ENCODE results near the gene CPED1.

The CPED1 gene

DNA sequence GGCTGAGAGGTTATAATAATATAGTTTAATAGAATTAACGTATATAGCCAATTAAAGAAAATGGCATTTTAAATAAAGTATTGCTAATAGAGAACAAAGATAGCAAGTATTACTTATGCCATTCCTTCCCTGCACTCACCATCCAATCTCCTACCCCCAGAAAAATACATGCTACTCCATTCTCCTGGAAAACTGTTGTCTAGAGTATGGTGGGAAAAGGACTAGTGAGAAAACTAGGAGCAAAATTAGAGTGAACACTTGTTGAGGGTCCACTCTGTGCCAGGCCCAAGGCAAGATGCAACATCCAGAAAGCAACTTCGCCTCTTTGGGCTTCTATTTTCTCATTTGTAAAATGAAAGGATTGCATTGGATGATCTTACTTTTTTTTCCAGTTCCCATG lies 149.1 kb downstream of the CPED1 start:
- DNase-seq (ENCODE audit: low read depth in 2 of 3, low spot score in 2 of 3) = no peak

DNA sequence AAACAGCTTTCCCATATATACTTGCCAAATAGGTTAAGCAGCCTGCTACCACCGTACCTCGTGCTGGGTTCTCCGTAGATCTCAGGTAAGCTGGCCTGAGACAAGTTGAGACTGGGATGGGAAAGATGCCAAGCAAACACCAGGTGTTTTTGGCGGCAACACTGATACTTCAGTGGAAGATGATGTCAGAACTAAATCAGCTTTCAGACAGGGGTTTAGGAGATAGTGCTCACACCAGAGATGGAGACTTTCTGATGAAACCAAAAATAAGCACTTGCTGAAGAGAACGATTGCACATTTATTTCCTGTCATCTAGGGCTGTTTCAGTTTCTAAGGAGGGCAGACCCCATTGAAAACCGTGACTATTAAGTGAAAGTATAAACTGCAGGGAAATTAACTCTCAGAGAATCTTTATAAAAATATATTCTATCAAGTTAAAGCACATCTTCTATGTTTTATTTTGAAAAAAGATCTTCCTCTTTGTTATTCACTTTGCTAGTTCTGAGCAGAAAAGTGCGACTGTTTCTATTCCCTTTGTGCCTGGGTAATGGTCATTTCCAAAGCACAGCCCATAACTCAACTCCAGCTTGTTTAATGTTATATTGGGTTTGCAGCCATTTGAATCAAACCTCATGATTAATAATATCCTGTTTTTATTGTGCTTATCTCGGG lies 149.9 kb downstream of the CPED1 start:
- DNase-seq (ENCODE audit: low read depth in 2 of 3, low spot score in 2 of 3) = no peak

DNA sequence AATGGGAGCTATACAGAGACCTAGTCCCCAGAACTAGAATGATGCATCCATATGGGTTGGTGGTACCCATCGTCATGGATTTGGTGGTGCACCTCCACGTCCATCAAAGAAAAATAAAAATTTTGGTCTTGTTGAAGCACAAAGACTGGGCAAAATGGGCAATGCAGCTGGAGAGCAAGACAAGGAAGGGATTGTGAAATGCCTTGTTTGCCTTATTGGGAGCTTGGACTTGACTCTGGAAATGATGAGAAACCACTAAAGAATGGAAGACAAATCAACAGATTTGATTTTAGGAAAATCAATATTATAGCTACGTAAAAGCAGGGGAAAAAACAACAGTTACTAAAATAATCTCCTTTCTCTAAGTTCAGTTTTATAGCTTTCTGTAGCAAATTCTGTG lies 150.9 kb downstream of the CPED1 start:
- no peak for DNase-seq (ENCODE audit: low read depth in 2 of 3, low spot score in 2 of 3)

DNA sequence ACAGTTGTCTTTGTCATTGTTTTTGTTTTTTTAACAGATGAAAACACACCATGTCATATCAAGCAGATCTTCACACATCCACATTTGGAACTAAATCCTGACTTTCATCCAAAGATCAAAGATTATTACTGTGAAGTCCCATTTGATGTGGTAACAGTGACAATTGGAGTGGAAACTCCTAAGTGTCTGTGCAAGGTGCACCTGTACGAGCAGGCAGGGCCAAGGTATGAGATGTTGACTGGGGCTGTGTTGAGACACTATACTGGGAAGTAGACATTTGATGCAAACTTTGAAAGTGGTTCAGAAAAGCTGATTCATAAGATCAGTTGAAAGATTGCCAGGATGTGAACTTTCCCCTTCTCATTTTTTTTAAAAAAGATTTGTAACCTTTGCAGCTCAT lies 152.3 kb downstream of the CPED1 start:
- no peak for DNase-seq (ENCODE audit: low read depth in 2 of 3, low spot score in 2 of 3)

DNA sequence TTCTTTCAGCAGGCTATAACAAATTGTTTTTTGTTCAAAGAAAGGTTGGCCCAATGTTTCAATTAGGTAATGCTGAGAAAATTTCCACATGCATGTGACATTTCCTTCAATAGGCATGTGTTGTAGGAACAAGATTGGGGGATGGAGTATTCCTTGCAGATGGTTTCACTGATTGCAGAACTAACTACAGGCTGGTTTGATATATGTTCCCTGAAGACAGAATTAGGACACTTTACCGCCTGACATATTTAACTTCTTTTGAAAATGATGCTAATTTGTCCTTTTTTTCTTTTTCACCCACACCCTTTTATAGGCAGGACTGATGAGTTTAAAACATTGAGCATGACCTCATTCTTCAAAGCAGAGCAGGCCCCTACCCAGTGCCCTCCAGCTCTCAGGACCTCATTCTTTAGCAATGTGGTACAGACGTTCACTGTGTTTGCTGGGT lies 163.3 kb downstream of the CPED1 start:
- no peak for DNase-seq (ENCODE audit: low read depth in 2 of 3, low spot score in 2 of 3)

DNA sequence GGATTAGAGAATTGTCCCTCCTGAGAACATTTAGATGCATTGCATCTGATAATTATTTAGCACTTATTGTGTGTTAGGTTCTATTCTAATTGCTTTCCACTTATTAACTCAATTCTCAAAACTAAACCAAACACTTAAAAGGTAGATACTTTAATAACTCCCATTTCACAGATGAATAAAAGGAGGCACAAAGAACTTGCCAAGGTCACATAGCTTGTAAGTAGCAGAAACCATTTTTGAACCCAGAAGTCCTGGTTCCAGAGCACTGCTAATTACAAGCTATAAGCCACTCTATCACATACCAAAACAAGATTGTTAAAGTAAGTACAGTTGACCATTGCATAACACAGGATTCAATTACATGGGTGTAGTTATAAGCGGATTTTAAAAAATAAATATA lies 164.9 kb downstream of the CPED1 start:
- no peak for DNase-seq (ENCODE audit: low read depth in 2 of 3, low spot score in 2 of 3)

DNA sequence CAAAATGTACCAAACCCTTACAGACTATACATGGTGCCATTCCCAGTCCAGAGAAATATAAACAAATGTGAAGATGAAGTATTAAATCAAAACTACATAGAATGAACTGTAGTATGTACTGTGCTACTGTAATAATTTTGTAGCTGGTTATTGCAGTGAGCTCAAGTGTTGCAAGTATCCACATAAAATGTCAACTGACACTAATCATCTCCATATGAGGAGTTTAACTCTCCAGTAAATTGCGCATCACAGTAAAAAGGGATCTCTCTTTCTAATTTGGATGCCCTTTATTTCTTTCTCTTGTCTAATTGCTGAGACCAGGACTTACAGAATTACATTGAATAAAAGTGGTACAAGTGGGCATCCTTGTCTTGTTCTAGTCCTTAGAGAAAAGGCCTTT lies 165.5 kb downstream of the CPED1 start:
- DNase-seq (ENCODE audit: low read depth in 2 of 3, low spot score in 2 of 3) = no peak

DNA sequence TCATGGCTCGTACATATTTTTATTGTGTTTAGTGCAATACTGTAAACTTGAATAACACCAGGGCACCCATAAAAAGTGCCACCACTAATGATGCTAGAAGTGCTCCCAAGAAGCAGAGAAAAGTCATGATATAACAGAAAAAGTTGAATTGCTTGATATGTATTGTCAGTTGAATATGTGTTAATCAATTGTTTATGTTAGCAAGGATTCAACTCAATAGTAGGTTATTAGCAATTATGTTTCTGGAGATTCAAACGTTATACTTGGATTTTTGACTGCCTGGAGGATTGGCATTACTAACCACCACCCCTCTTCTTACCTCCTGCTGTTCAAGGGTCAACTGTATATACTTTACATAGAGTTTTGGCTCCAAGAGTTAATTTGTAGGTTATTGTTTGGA lies 168.3 kb downstream of the CPED1 start:
- DNase-seq (ENCODE audit: low read depth in 2 of 3, low spot score in 2 of 3) = no peak

DNA sequence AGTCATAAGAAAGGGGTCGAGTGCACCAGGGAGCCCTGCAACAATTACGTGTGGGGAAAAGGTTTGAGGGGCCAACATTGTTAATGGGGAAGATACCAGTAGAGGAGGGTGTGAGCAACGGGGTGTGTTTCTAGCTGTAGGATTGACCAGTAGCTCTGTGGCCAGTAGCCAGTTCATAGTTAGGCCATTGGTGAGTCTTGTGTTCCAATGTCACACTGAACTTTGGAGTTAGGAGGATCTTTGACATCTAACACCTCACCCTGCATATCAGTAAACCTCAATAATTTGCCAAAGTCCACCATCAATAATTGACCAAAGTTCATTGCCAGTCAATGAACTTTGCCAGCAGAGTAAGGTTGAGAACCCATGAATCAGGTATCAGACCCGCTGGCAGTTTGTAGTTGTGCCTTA lies 168.8 kb downstream of the CPED1 start:
- no peak for DNase-seq (ENCODE audit: low read depth in 2 of 3, low spot score in 2 of 3)

DNA sequence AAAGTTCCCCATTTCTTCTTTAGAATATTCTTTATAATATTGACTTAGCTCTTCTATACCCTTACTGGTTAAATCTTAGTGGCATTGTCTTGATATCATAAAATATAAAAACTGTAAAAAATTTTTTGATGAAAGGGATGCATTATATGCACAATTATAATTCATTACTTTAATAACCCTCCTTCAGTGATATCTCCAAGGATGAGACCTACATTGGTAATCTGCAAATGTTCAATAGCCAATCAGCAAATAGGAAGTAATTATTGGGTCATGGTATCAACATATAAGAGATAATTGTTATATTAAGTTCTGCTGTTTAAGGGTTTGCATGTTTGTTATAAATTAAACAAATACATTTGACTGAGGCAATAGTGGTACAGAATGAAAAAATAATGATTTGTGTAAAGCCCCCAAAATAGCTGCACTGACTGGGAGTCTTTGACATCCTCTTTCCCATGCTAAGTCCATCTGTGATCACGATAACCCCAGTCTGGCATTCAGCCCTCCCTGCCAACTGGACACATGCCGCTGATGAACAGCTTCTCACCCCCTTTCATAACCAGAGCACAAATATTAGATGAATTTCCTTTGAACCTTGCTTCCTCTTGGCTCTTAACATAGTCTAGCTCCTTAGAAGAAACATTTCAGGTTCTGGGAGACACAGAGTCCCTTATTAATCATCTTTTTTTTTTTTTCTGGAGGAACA lies 169.5 kb downstream of the CPED1 start:
- DNase-seq (ENCODE audit: low read depth in 2 of 3, low spot score in 2 of 3) = no peak

DNA sequence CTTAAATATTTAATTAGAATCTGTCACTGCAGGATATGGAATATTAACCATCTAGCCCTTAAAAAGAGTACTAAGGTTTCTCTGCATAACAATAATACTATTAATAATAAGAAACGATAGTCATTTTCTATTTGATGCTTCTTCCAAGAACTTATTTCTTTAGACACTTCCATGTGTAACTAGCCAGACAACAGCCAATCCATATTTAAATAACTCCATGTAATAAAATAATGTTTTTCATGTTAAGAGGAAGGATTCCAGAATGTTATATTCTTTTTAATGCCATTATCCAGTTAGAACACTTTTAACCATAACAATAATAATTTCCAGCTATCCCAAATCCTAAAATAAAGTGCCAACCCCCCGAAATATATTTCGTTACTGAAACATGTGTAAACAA lies 170.2 kb downstream of the CPED1 start:
- no peak for DNase-seq (ENCODE audit: low read depth in 2 of 3, low spot score in 2 of 3)

DNA sequence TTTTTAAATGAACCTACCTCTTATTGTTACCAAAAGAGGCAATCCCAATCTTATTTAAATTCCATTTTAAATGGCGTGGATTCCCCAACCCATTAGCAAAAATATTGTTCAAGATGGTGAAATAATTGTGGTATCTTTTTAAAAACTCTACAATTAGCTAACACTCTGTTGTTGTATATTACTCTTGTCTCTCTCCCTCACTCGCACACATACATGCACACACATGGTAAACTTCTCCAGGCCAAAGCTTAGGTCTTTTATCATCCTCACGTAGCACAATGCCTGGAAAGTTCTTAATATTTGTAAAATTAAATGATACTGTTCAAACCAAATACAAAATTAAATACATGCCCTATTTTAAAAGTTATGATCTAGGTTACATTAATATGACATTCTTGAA lies 171.0 kb downstream of the CPED1 start:
- no peak for DNase-seq (ENCODE audit: low read depth in 2 of 3, low spot score in 2 of 3)

DNA sequence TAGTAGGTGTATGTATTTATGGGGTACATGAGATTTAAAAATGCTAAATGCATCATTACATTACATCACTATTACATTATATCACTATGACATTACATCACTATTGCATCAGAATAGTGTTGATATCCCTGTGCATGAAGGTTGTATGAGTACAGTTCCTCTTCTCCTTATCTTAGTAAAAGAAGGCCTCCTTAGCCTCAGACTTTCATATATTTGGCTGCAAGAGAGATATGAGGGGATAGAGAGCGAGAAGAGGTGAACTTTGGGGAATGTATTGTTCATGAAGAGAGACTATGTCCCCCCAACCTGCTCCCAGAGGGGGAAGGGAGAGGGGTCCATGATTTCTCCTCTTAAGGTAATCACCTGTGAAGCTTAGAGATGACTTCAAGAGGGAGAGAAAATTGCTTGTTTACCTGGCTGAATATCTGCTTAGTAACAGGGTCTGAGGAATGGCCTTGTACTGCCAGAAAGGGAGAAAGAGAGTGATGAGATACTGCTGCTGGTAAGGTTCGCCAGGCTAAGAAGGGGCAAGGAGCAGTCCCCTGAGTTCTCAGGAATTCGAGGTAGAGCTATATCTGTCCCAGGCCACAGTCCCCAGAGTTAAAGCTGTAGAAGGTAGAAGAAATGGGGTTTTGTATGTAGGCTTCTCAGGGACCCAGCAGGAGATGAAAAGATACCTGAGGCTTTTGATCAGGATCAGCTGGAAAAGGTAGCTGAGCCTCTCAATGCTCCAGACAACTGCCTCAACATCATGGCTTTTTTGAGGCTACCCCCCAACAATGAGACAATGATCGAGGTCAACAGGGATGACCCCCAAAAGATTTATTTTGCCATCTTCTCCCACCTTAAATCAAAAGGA lies 171.9 kb downstream of the CPED1 start:
- DNase-seq (ENCODE audit: low read depth in 2 of 3, low spot score in 2 of 3) = no peak

DNA sequence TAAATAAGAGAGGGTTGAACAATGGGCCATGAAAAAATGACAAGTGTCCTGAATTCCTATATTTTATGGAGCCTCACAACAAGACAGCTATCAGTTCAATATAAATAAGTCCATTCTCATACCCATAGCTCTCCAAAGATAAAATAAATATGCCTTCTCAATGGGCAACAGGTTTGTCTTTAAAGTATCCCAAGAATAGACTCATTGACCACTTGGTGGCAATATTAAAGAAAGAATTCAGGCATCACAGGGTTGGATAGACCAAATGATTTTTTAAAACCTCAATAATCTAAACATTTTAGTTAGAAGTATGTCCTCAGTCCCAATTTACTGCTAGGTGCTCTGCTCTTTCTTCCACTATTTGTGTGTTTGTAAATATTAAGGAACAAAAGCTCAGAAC lies 175.2 kb downstream of the CPED1 start:
- DNase-seq (ENCODE audit: low read depth in 2 of 3, low spot score in 2 of 3) = no peak

DNA sequence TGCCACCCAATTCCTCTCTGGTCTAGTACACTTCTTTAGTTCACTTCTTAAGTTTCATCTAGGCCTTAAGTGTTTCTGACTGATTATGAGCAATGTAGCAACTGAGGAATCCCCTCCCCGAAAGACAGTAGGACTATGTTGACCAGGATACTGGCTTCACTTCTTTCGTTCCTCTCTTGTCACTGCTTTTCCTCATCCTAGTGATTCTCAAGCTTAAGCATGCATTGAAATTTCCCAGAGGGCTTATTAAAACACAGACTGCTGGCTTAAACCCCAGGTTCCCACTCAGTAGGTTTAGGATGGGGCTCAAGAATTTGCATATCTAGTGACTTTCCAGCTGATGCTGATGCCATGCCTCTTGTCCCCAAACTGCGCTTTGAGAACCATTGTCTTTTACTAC lies 175.7 kb downstream of the CPED1 start:
- DNase-seq (ENCODE audit: low read depth in 2 of 3, low spot score in 2 of 3) = no peak

DNA sequence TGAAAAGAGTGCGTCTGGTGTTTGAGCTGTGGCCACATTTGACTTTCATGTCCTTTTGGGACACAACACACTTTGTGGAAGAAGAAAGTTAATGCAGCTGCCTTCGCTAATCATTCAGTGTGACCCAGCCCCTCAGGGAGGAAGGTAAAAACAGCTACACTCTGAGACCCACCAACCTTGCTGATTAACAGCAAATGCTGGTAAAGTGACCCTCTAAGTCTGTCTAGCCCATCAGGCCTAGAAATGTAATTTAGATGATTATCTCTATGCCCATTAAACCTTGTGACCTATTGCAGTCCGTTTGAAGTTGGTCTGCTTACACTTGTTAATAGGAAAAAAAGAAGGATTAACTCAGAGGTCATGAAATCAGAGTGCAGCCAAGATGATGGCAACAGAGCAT lies 178.4 kb downstream of the CPED1 start:
- DNase-seq (ENCODE audit: low read depth in 2 of 3, low spot score in 2 of 3) = no peak

DNA sequence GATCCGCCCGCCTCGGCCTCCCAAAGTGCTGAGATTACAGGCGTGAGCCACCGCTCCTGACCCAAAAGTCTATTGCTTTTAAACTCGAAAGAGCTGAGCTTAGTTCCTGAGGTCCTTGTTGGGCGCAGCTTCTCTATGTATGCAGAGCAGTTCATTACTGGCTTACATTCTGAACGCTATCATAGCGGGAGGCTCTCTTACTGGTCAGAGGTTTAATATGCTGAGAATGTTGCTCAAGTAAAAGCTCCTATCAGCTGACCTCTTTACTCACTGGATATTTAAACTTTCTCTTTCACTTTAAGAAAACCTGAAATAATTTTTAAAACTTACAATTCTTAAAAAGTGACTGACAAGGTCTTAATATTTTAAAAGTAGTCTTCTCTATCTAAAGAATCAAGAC lies 179.5 kb downstream of the CPED1 start:
- no peak for DNase-seq (ENCODE audit: low read depth in 2 of 3, low spot score in 2 of 3)

DNA sequence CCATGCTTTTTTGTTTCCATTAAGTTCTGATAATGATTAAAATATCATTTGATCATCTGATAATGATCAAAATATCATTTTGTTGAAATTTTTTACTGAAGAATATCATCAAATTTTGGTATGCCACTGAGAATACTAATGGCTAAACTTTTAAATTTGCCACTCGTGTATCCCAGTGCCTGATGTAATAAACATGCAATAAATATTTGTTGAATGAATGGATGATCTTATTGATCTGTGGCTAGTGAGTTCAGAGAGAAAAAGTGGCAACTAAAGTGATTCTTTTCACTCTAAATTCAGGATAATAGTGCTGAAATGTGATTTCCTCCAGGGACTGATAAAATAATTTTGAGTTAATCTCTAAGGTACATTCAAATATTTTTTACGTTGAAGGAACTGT lies 181.0 kb downstream of the CPED1 start:
- no peak for DNase-seq (ENCODE audit: low read depth in 2 of 3, low spot score in 2 of 3)

DNA sequence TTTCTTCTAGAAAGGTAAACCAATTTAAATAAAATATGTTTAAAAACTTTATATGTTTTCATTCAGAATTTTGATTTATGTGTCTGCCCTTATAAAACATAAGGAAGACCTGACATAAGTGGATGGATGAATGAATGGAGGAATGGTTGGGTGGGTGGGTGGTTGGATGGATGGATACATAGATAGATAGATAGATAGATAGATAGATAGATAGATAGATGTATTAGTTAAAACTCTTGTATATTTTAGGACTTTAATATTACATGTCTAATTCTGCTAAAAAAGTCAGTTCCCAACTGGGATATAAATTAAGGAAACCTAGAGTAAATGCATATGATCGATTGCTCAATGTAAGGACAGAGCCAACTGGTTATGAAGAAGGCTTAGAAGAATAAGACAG lies 184.0 kb downstream of the CPED1 start:
- DNase-seq (ENCODE audit: low read depth in 2 of 3, low spot score in 2 of 3) = no peak

DNA sequence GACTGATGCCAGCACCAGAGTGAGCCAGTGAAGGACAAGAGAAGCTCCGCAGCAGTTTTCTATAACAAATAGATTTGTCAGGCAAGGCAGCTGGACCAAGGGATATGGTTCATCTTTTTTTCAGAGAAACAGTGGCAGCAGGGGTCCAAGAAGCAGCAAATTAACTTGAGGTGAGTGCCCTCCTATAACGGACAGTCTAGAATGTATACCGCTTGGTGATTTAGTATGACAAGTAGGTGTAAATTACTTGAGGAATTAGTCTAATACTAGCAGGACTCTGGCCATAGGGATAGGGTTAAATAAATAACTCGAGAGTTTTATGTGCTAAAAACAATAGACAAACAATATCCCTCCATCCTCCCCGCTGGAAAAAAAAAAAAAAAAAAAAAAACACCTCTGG lies 187.3 kb downstream of the CPED1 start:
- no peak for DNase-seq (ENCODE audit: low read depth in 2 of 3, low spot score in 2 of 3)

DNA sequence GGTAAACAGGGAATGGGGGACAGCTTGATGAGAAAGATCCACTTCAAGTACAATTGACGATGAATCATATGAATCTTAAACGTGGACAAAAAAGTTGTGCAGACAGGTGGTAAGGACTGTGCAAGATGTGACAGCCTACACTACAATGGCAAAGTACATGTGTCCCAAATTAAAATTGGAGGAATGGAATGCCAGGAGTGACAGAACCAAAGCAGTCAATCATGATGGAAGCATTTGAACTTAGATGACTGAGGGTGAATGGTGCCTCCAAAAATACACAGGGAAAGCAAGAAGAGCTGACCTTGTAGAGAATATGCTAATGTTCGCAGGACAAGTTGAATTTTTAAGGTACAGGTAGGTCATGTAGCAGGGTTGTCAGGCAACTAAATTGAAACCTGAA lies 189.9 kb downstream of the CPED1 start:
- DNase-seq (ENCODE audit: low read depth in 2 of 3, low spot score in 2 of 3) = no peak

DNA sequence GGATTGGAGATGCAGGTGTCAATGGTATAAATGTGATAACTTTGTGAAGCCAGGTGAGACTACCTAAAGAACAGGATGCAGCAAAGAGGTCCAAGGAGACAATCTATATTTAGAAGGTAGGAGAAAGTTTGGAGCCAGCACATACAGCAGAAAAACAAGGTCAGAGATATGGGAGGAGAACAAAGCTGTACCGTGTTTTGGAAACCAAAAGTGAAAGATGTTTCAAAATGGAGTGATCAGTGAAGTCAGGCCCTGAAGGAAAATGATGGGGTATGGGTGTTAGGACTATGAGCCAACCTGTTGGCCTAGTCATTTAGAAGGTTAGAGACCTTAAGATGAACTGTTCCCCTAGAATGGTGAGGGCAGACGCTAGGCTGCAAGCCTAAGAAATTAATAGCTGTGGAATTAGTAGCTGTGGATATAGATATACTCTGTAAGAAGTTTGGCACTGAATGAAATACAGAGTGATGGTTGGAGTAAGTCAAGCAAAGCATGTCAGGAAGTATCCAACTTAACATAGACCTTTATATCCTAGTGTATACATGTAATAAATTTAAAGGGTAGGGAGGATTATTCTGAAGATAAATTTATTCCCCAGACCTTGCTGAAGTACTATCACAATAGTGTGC lies 190.5 kb downstream of the CPED1 start:
- DNase-seq (ENCODE audit: low read depth in 2 of 3, low spot score in 2 of 3) = no peak

All from activated CD8-positive, alpha-beta memory T cell treated with anti-CD3 and anti-CD28 coated beads for 48 hours (primary cell).